B cell (primary cell): ENCODE results near the gene ADAP2.

Experiments used
- EZH2 ChIP-seq: IDR thresholded peaks from 2 replicates; pipeline ENCODE4 v1.6.1; 2012; ENCODE audit warnings: borderline replicate concordance, low read depth, mild to moderate bottlenecking, moderate library complexity, low read length; ENCODE audit not compliant: insufficient read depth, poor library complexity, severe bottlenecking
- TF ChIP-seq, protein P1 (sequence below): fragments of 200-600 bp; IDR thresholded peaks from one replicate; pipeline ENCODE4 v1.8.0; 2022; ENCODE audit warnings: antibody characterized with exemption, mild to moderate bottlenecking

DNA sequence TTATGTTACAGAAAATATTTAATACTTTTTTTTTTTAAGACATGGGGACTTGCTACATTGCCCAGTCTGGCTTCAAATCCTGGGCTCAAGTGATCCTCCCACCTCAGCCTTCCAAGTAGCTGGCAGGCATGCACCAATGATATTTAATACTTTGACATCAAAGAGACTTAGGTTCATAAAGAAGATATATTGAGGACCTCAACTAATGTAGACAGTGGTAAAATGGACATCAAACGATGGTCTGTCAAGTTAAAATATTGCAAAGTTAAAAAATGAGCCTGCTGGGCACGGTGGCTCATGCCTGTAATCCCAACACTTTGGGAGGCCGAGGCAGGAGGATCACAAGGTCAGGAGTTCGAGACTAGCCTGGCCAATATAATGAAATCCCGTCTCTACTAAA, 24.4 kb upstream of the ADAP2 start:
- TF ChIP-seq, protein P1, sequence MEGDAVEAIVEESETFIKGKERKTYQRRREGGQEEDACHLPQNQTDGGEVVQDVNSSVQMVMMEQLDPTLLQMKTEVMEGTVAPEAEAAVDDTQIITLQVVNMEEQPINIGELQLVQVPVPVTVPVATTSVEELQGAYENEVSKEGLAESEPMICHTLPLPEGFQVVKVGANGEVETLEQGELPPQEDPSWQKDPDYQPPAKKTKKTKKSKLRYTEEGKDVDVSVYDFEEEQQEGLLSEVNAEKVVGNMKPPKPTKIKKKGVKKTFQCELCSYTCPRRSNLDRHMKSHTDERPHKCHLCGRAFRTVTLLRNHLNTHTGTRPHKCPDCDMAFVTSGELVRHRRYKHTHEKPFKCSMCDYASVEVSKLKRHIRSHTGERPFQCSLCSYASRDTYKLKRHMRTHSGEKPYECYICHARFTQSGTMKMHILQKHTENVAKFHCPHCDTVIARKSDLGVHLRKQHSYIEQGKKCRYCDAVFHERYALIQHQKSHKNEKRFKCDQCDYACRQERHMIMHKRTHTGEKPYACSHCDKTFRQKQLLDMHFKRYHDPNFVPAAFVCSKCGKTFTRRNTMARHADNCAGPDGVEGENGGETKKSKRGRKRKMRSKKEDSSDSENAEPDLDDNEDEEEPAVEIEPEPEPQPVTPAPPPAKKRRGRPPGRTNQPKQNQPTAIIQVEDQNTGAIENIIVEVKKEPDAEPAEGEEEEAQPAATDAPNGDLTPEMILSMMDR = no peak
- no peak for TF ChIP-seq EZH2
